Lower lobe of right lung (tissue), 2 donors: ENCODE measurements around the gene C2orf76. TPM values are rescaled to one million over a fixed set of nuclear protein-coding genes. Genes with fewer than 3 reads are reported as not detected.

ENCODE experiments used
- ATAC-seq, 2 donors: fragments of 200-7000 bp; cut with Tn5 transposase; one replicate each; pipeline ENCODE4 v1.9.1; 2020 to 2022; ENCODE audit warnings: mild to moderate bottlenecking in 2 of 2, moderate library complexity in 2 of 2
- DNase-seq: peaks from one replicate; pipeline ENCODE4 v3.0.0-alpha.2; 2020
- H3K27ac ChIP-seq: fragments of 200-600 bp; one replicate; pipeline ENCODE4 v1.8.0; 2022
- H3K27me3 ChIP-seq: fragments of 200-600 bp; one replicate; pipeline ENCODE4 v1.8.0; 2022; ENCODE audit warnings: low read depth
- H3K36me3 ChIP-seq: fragments of 200-600 bp; one replicate; pipeline ENCODE4 v1.8.0; 2022; ENCODE audit warnings: mild to moderate bottlenecking
- H3K4me1 ChIP-seq: fragments of 200-600 bp; one replicate; pipeline ENCODE4 v1.8.0; 2022
- H3K4me3 ChIP-seq: fragments of 200-600 bp; one replicate; pipeline ENCODE4 v1.8.0; 2022; ENCODE audit warnings: mild to moderate bottlenecking
- H3K9me3 ChIP-seq: fragments of 200-600 bp; one replicate; pipeline ENCODE4 v1.8.0; 2022
- CTCF ChIP-seq: fragments of 200-600 bp; IDR thresholded peaks from one replicate; pipeline ENCODE4 v1.8.0; 2022; ENCODE audit warnings: antibody characterized with exemption, mild to moderate bottlenecking
- intact Hi-C: fragments of 100-400 bp; cut with DNase I; formaldehyde crosslinking; loops from one replicate; pipeline ENCODE4 v1.11.0; 2022
- total RNA-seq: library from RNA; stranded (reverse); fragmentation: NEBNext Ultra II Directional; extraction: Animal tissue kit (Norgen Biotek cat#: 25700); gene quantifications from one replicate; pipeline ENCODE4 v1.2.1, GENCODE V29; 2021
- donor health status: DM: no; HTN: yes; CAD: no; lungs with severe emphysema.

Gene C2orf76
- total RNA-seq, 1 donor from 2014 or later = 11.6 TPM

- no peaks in the 10 kb centered on the region for H3K9me3 ChIP-seq
- H3K4me1 ChIP-seq = no peaks in the 10 kb centered on the region
- DNase-seq (no peak), ATAC-seq (peak; percentile 84 to 85)
- intact Hi-C loops = loop anchor here (10.0 kb wide), 1 partner anchor 50 kb away; no protein-coding TSS in a partner anchor
- H3K4me3 ChIP-seq = no peak overlapping the region
- H3K27me3 ChIP-seq = no peaks in the 10 kb centered on the region
- TF ChIP-seq CTCF = peak; percentile 71
- H3K27ac ChIP-seq = no peak overlapping the region
- H3K36me3 ChIP-seq = no peaks in the 10 kb centered on the region
Measured at GRCh38 chr2:119264781-119265692, 101.6 kb downstream of the C2orf76 start.

- no peaks in the 10 kb centered on the region for H3K4me1 ChIP-seq
- no peaks in the 10 kb centered on the region for H3K27me3 ChIP-seq
- TF ChIP-seq CTCF = no peak
- no peaks in the 10 kb centered on the region for H3K9me3 ChIP-seq
- H3K27ac ChIP-seq = no peak overlapping the region
- H3K4me3 ChIP-seq = no peak overlapping the region
- intact Hi-C loops = loop anchor here (10.0 kb wide), 1 partner anchor 49 kb away; no protein-coding TSS in a partner anchor
- no peak for DNase-seq
- H3K36me3 ChIP-seq = no peaks in the 10 kb centered on the region
- ATAC-seq = peak; percentile 39 to 59
Measured at GRCh38 chr2:119263656-119264055, 103.0 kb downstream of the C2orf76 start.

GRCh38 chr2:119263025-119263424, 103.6 kb downstream of the C2orf76 start:
- no peaks in the 10 kb centered on the region for H3K27me3 ChIP-seq
- ATAC-seq (no peak), DNase-seq (no peak)
- intact Hi-C loops = loop anchor here (10.0 kb wide), 1 partner anchor 48 kb away; no protein-coding TSS in a partner anchor
- H3K9me3 ChIP-seq = no peaks in the 10 kb centered on the region
- TF ChIP-seq CTCF = no peak
- no peak overlapping the region for H3K27ac ChIP-seq
- no peaks in the 10 kb centered on the region for H3K4me1 ChIP-seq
- H3K4me3 ChIP-seq = no peak overlapping the region
- H3K36me3 ChIP-seq = no peaks in the 10 kb centered on the region

- Histone ChIP-seq H3K9me3 (no peaks in the 10 kb centered on the region), H3K27me3 (no peaks in the 10 kb centered on the region), H3K36me3 (no peaks in the 10 kb centered on the region), H3K4me3 (no peak overlapping the region), H3K27ac (no peak overlapping the region), H3K4me1 (no peaks in the 10 kb centered on the region)
- ATAC-seq (no peak), DNase-seq (no peak)
- no peak for TF ChIP-seq CTCF
- intact Hi-C loops = loop anchor here (10.0 kb wide), 1 partner anchor 47 kb away; no protein-coding TSS in a partner anchor
Measured at GRCh38 chr2:119261493-119262225, 105.0 kb downstream of the C2orf76 start.

- Histone ChIP-seq H3K27ac (no peak overlapping the region), H3K4me1 (no peaks in the 10 kb centered on the region), H3K36me3 (no peaks in the 10 kb centered on the region), H3K4me3 (no peak overlapping the region), H3K27me3 (no peaks in the 10 kb centered on the region), H3K9me3 (no peaks in the 10 kb centered on the region)
- intact Hi-C loops = loop anchor here (10.0 kb wide), 1 partner anchor 46 kb away; no protein-coding TSS in a partner anchor
- no peak for TF ChIP-seq CTCF
- ATAC-seq (no peak), DNase-seq (no peak)
Measured at GRCh38 chr2:119260646-119261492, 105.8 kb downstream of the C2orf76 start.
